ENCODE results near the gene CDX1. TPM values are rescaled to one million over a fixed set of nuclear protein-coding genes. Genes with fewer than 3 reads are reported as not detected.

The CDX1 gene
- total RNA-seq, 1 experiment from 2014 or later: 0.22 TPM

GRCh38 chr5:150133581-150134197, 32.9 kb upstream of the CDX1 start:
- Histone ChIP-seq H3K27me3 (ENCODE audit: insufficient read depth, low read length) (no peaks in the 10 kb centered on the region), H3T11ph (ENCODE audit: low read length) (no peak overlapping the region), H3K56ac (ENCODE audit: insufficient read length, low read depth, low read length) (no peak overlapping the region), H3K23ac (ENCODE audit: insufficient read length, low read depth, low read length) (no peak overlapping the region), H4K5ac (ENCODE audit: insufficient read length, low read depth, low read length) (no peak overlapping the region), H3K79me1 (ENCODE audit: insufficient read depth, low read depth, low read length, poor library complexity, severe bottlenecking) (no peaks in the 10 kb centered on the region), H3K4me1 (ENCODE audit: insufficient read depth, low read length) (peaks cover 14% of the 10 kb centered on the region; the same call in 1 of the 2 replicates), H3K23me2 (ENCODE audit: insufficient read length, low read depth, low read length, poor library complexity, severe bottlenecking) (no peaks in the 10 kb centered on the region), H4K20me1 (ENCODE audit: control insufficient read depth, insufficient read depth, insufficient read length) (peaks cover 2% of the 10 kb centered on the region), H4K91ac (ENCODE audit: insufficient read length, low read depth, low read length) (no peak overlapping the region), H3K9ac (ENCODE audit: extremely low read depth, insufficient read length, low read length) (no peak overlapping the region), H2BK20ac (ENCODE audit: low read depth, low read length, poor library complexity, severe bottlenecking) (no peak overlapping the region), H4K8ac (replicated peaks; ENCODE audit: insufficient read length, low read depth, low read length) (no peak overlapping the region), H3K79me2 (ENCODE audit: insufficient read depth, low read length) (no peaks in the 10 kb centered on the region), H3K18ac (ENCODE audit: insufficient read length, low read depth, low read length) (no peak overlapping the region), H2BK12ac (ENCODE audit: insufficient read length, low read depth, low read length) (no peak overlapping the region), H3K4ac (ENCODE audit: low read depth, low read length) (no peak overlapping the region), H3K14ac (ENCODE audit: insufficient read depth, low read length) (no peak overlapping the region), H3K4me2 (ENCODE audit: insufficient read depth, insufficient read length, low read length) (no peak overlapping the region), H2BK15ac (ENCODE audit: low read depth, low read length) (no peak overlapping the region), H2BK5ac (ENCODE audit: insufficient read length, low read length) (no peak overlapping the region), H2AK5ac (ENCODE audit: insufficient read length, low read length) (no peak overlapping the region), H2AFZ (ENCODE audit: low read length) (no peak overlapping the region), H3K27ac (ENCODE audit: insufficient read length, low read depth, low read length) (no peak overlapping the region), H3K9me3 (ENCODE audit: control insufficient read depth, low read depth, low read length) (no peaks in the 10 kb centered on the region), H2BK120ac (ENCODE audit: low read depth, low read length, poor library complexity, severe bottlenecking) (no peak overlapping the region)
- no peak for DNase-seq
- Mint-ChIP-seq H3K27me3 (ENCODE audit: low read depth) (peaks cover 85% of the 10 kb centered on the region), H3K9me3 (no peaks in the 10 kb centered on the region), H3K4me1 (peaks cover 45 to 46% of the 10 kb centered on the region in 2 experiments), H3K27ac (no peak overlapping the region), H3K36me3 (ENCODE audit: insufficient read depth in 1 of 3, low read depth in 3 of 3) (no peaks in the 10 kb centered on the region; a peak in 1 of 7 replicates), H3K4me3 (no peak overlapping the region)
- no peak for TF ChIP-seq CTCF (conservative IDR thresholded peaks at IDR 0.05)
- WGBS (ENCODE audit: extremely low coverage, insufficient read length, low lambda C conversion rate): no CpG with 5 or more reads among the region's 16 CpGs

Data from H9 (cell line).